Mesothelial cell of epicardium (in vitro differentiated cells): ENCODE results near the gene DNM1. TPM values are rescaled to one million over a fixed set of nuclear protein-coding genes. Genes with fewer than 3 reads are reported as not detected.

Experiments
- DNase-seq, 2 experiments: peaks; one replicate each; pipeline ENCODE4 v3.0.0; 2021; ENCODE audit warnings: low spot score in 2 of 2; ENCODE audit not compliant: unreplicated experiment in 2 of 2
- H3K27ac Mint-ChIP-seq: 2 replicates; pipeline ENCODE4 v1.8.0; 2021; ENCODE audit warnings: mixed read lengths
- H3K27me3 Mint-ChIP-seq: 2 replicates; pipeline ENCODE4 v1.8.0; 2021; ENCODE audit warnings: low read depth, mixed read lengths
- H3K36me3 Mint-ChIP-seq: 2 replicates; pipeline ENCODE4 v1.8.0; 2021; ENCODE audit warnings: mixed read lengths
- H3K4me1 Mint-ChIP-seq: 2 replicates; pipeline ENCODE4 v1.8.0; 2021; ENCODE audit warnings: mixed read lengths
- H3K4me3 Mint-ChIP-seq: 2 replicates; pipeline ENCODE4 v1.8.0; 2021; ENCODE audit warnings: mild to moderate bottlenecking, moderate library complexity, mixed read lengths
- H3K9me3 Mint-ChIP-seq: 2 replicates; pipeline ENCODE4 v1.8.0; 2021; ENCODE audit warnings: mixed read lengths
- CTCF ChIP-seq: fragments of 200-600 bp; sonication (generic); IDR thresholded peaks from one replicate; pipeline ENCODE4 v1.5.0; 2021; ENCODE audit warnings: antibody characterized with exemption; ENCODE audit not compliant: unreplicated experiment
- total RNA-seq: library from RNA; stranded (reverse); gene quantifications from 3 replicates; pipeline ENCODE4 v1.2.1, GENCODE V29; 2021

The DNM1 gene
- total RNA-seq, 1 donor from 2014 or later, result 98.6 TPM

GRCh38 chr9:128247226-128247803 is 44.1 kb downstream of the DNM1 start:
- Mint-ChIP-seq H3K9me3 (no peaks in the 10 kb centered on the region), H3K27ac (peak overlapping the region; percentile 66), H3K27me3 (no peaks in the 10 kb centered on the region), H3K36me3 (peaks cover 4% of the 10 kb centered on the region), H3K4me3 (no peak overlapping the region), H3K4me1 (peaks cover 32% of the 10 kb centered on the region)
- no peak for TF ChIP-seq CTCF
- no peak for DNase-seq

GRCh38 chr9:128249558-128249907 is 46.4 kb downstream of the DNM1 start:
- Mint-ChIP-seq H3K27me3 (no peaks in the 10 kb centered on the region), H3K4me3 (peak overlapping the region; percentile 64), H3K9me3 (no peaks in the 10 kb centered on the region), H3K27ac (no peak overlapping the region), H3K4me1 (peaks cover 21% of the 10 kb centered on the region), H3K36me3 (peaks cover 7% of the 10 kb centered on the region)
- no peak for DNase-seq
- no peak for TF ChIP-seq CTCF

GRCh38 chr9:128249908-128250838 is 47.0 kb downstream of the DNM1 start:
- H3K4me3 Mint-ChIP-seq, result peak overlapping the region; percentile 64

GRCh38 chr9:128250839-128251731 is 47.9 kb downstream of the DNM1 start:
- TF ChIP-seq CTCF, result no peak
- H3K4me3 Mint-ChIP-seq, result peak overlapping the region; percentile 67
- peaks cover 8% of the 10 kb centered on the region for H3K36me3 Mint-ChIP-seq
- DNase-seq, result no peak
- H3K27me3 Mint-ChIP-seq, result no peaks in the 10 kb centered on the region
- peaks cover 12% of the 10 kb centered on the region for H3K4me1 Mint-ChIP-seq
- no peaks in the 10 kb centered on the region for H3K9me3 Mint-ChIP-seq
- no peak overlapping the region for H3K27ac Mint-ChIP-seq

More at GRCh38 chr9:128249908-128250838, 47.0 kb downstream of the DNM1 start:
- peaks cover 8% of the 10 kb centered on the region for H3K36me3 Mint-ChIP-seq
- peak; percentile 86 to 94 for DNase-seq
- H3K27ac Mint-ChIP-seq, result peak overlapping the region; percentile 39
- no peaks in the 10 kb centered on the region for H3K27me3 Mint-ChIP-seq
- no peak for TF ChIP-seq CTCF
- H3K9me3 Mint-ChIP-seq, result no peaks in the 10 kb centered on the region
- H3K4me1 Mint-ChIP-seq, result peaks cover 21% of the 10 kb centered on the region

GRCh38 chr9:128251732-128252100 is 48.5 kb downstream of the DNM1 start:
- Mint-ChIP-seq H3K27ac (no peak overlapping the region), H3K36me3 (peaks cover 8% of the 10 kb centered on the region), H3K27me3 (no peaks in the 10 kb centered on the region), H3K9me3 (no peaks in the 10 kb centered on the region), H3K4me1 (peaks cover 9% of the 10 kb centered on the region), H3K4me3 (peak overlapping the region; percentile 24)
- DNase-seq, result no peak
- no peak for TF ChIP-seq CTCF
